Measurements from ENCODE around the gene TSPAN6.

GRCh38 chrX:100643212-100643611 is 6.6 kb upstream of the TSPAN6 start:
- TF ChIP-seq CTCF (conservative IDR thresholded peaks at IDR 0.05; ENCODE audit: low read length) (no peak), EZH2phosphoT487 (IDR thresholded peaks at IDR 0.05; ENCODE audit: borderline replicate concordance) (no peak)
